Ovary (tissue), 10 donors: Measurements from ENCODE around the gene C11orf16. TPM values are rescaled to one million over a fixed set of nuclear protein-coding genes. Genes with fewer than 3 reads are reported as not detected.
"Not testable (repeated sequence)": the region's sequence is repeated elsewhere in the genome, so short reads cannot be mapped to it uniquely, and the experiment has no call there.

Experiments
- DNase-seq, 5 donors: peaks; one replicate each; pipeline ENCODE4 v3.0.0-alpha.2; 2019 to 2020
- H3K27ac ChIP-seq, 2 donors: fragments of 200-600 bp; one replicate each; pipeline versions ENCODE4 v1.5.1 to v1.8.0; 2019 to 2022
- H3K27me3 ChIP-seq: fragments of 200-600 bp; one replicate; pipeline ENCODE4 v1.8.0; 2022
- H3K36me3 ChIP-seq: fragments of 200-600 bp; sonication (generic); one replicate; pipeline ENCODE4 v1.5.1; 2019
- H3K4me1 ChIP-seq: one replicate; pipeline ENCODE4 v1.8.1; 2013; ENCODE audit warnings: mild to moderate bottlenecking, moderate library complexity; ENCODE audit not compliant: insufficient read depth
- H3K4me3 ChIP-seq: fragments of 200-600 bp; sonication (generic); one replicate; pipeline ENCODE4 v1.5.1; 2017
- H3K9me3 ChIP-seq, 2 donors: fragments of 200-600 bp in 1 of 2; sonication (generic) in 1 of 2; one replicate each; pipeline versions ENCODE4 v1.5.1 to v1.8.1; 2013 to 2019; ENCODE audit warnings: mild to moderate bottlenecking in 1 of 2, moderate library complexity in 1 of 2
- EP300 ChIP-seq: sonication (generic); formaldehyde crosslinking; IDR thresholded peaks from one replicate; pipeline ENCODE4 v1.6.1; 2017; ENCODE audit warnings: antibody characterized with exemption
- POLR2A ChIP-seq: fragments of 450-650 bp; IDR thresholded peaks from one replicate; pipeline ENCODE4 v1.6.1; 2017; ENCODE audit warnings: antibody characterized with exemption, mild to moderate bottlenecking, moderate library complexity
- WGBS, 3 donors: extraction: QIAGEN DNeasy Blood & Tissue Kit in 1 of 3; methylation state at CpG; one replicate each; pipeline versions ENCODE4 v1.1.5 to v1.1.7; 2013 to 2017; 5-methylcytosine and 5-hydroxymethylcytosine counted together
- intact Hi-C, 4 donors: fragments of 100-400 bp; cut with DNase I; formaldehyde crosslinking; loops; one replicate each; pipeline versions ENCODE4 v1.11.0 to v1.15.1; 2022 to 2023
- long read RNA-seq, 3 donors: library from polyadenylated mRNA in 2 of 3; unstranded in 2 of 3; transcript quantifications; one replicate each; pipeline ENCODE4 v2.0.0 and lab custom pipeline, GENCODE V29; 2021 to 2026
- polyA plus RNA-seq, 2 donors: library from polyadenylated mRNA; stranded (reverse); fragments of 200-250 nt in 1 of 2; fragments of 350-450 nt in 1 of 2; fragmentation: Illumina TruSeq in 1 of 2; extraction: RNeasy Lipid Tissue Mini Kit (QIAGEN cat#74804) in 1 of 2; gene quantifications; one replicate each; pipeline ENCODE4 v1.2.3, GENCODE V29; 2013 to 2014
- total RNA-seq, 7 donors: library from RNA; depleted of rRNA in 2 of 7; stranded (reverse); fragments of >200 nt in 2 of 7; fragmentation: NEBNext Ultra II Directional in 3 of 7; extraction: Animal tissue kit (Norgen Biotek cat#: 25700) in 3 of 7; gene quantifications; one replicate each; pipeline versions ENCODE4 v1.1.0 to v1.2.4, GENCODE V29; 2016 to 2023
- TF ChIP-seq, protein P1 (sequence below), 3 donors: fragments of 450-650 bp in 2 of 3; fragments of 200-600 bp in 1 of 3; IDR thresholded peaks; one replicate each; pipeline versions ENCODE4 v1.5.1 to v1.8.0; 2016 to 2022; ENCODE audit warnings: antibody characterized with exemption in 3 of 3, mild to moderate bottlenecking in 1 of 3
- donor health status: DM: no; HTN: no; CAD: no; lungs with moderate emphysema.
- donor health status: DM: no; HTN: no; CAD: no.
- donor health status: Bipolar disorder and iron deficiency.
- donor health status: DM: yes; HTN: yes; CAD: no.
- donor health status: DM: no; HTN: no; CAD: no.
- donor health status: DM: yes; HTN: yes; CAD: no.

The C11orf16 gene, protein sequence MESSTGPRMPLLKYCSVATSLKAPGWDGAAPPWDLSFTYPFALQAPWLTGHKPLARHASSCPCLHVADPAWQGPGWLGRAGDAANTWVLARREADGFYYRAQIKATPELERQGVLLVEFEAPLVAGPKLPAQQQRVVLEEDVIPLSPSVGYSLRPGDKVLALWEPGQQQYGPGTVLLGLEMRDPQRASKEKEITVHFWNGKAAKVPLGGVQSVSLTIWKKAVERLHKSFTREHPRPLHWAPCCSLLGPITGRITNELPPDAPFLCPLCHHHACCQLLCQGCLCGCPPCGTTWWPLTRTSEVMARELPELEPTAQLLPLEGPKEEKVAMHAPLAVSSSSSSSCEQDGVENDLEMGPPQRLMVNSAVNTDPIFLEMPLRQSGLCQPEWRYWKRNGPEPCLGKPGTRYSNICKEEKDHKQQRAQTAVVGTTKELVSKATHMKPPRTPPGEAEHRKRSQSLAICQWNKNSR
- total RNA-seq (1 to 10 TPM in 2 of 7 donors, under 1 TPM in 2, not detected in 3; 0.20 to 3.7 (median 0.96) TPM), polyA plus RNA-seq (not detected)
- long read RNA-seq, donor 1, result 0 reads
- long read RNA-seq, donor 2, result 0 reads
- long read RNA-seq, donor 3, partial matches to known transcripts, result 0 of 1 reads
- long read RNA-seq, donor 3, other reads (novel, unspliced or antisense), result 1 of 1 reads

DNA sequence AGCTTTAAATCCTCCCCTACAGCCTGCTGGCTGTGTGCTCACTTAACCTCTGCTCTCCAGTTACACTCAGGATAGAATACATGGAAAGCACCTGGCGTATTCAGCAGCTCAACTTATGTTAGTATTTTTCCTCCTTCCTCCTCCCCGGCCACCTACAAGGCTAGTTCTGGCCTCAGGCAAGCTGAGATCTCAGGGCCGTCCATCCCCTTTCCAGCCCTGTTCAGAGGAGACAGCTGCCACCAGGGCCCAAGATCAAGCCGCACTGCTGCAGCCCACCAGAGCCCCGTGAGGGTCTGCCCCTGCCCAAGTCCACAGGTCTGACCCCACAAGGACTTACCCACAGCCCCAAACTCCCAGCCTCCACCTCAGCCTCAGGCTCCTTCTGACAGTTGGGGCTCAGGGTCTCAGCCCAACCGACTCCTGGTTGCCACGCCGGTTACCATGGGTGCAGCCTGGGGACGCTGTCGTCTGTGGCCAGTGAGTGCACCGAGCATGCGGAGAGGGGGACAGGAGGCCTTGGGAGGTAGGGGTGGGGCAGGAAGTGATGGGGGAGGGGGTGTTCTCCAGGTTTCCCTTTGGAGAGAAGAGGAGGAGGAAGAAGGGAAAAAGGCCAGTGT, at the start of gene C11orf16:
Gene C11orf16 (minus strand): TSS at position 384 of the 617 bp plus-strand sequence. CDS start 639 bp downstream, outside the sequence.
- TF ChIP-seq EP300 (no peak), POLR2A (no peak)
- TF ChIP-seq, protein P1, sequence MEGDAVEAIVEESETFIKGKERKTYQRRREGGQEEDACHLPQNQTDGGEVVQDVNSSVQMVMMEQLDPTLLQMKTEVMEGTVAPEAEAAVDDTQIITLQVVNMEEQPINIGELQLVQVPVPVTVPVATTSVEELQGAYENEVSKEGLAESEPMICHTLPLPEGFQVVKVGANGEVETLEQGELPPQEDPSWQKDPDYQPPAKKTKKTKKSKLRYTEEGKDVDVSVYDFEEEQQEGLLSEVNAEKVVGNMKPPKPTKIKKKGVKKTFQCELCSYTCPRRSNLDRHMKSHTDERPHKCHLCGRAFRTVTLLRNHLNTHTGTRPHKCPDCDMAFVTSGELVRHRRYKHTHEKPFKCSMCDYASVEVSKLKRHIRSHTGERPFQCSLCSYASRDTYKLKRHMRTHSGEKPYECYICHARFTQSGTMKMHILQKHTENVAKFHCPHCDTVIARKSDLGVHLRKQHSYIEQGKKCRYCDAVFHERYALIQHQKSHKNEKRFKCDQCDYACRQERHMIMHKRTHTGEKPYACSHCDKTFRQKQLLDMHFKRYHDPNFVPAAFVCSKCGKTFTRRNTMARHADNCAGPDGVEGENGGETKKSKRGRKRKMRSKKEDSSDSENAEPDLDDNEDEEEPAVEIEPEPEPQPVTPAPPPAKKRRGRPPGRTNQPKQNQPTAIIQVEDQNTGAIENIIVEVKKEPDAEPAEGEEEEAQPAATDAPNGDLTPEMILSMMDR (IDR thresholded peaks at IDR 0.05), result no peak
- H3K9me3 ChIP-seq, result no peaks in the 10 kb centered on the region
- H3K4me1 ChIP-seq, result no peaks in the 10 kb centered on the region
- no peaks in the 10 kb centered on the region for H3K27me3 ChIP-seq
- DNase-seq, result no peak
- intact Hi-C loops, result no loop called here
- no peak within 1 kb of the TSS for H3K27ac ChIP-seq
- H3K36me3 ChIP-seq, result no peaks in the 10 kb centered on the region
- WGBS, 3 donors, result 78 to 82% (median 78%) methylated on average over 12 of the region's 12 CpGs
- no peak within 1 kb of the TSS for H3K4me3 ChIP-seq

DNA sequence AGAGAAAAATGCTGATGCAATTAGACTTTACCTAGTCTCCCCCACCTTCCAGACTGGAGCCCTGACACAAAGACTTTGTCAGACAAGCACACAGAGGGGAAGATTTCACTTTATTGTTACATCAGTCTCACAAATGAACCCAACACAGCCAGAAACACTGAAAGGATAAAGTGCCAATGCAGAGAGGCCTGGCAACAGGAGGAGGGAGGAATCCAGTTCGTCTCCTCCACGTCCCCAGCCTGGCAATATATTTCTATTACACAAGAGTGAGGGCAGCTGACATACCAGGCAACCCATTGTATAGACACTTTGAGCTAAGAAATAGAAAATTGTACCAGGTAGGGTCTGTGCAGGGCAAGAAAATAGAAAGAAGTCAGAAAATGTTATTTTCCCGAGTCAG, 47.7 kb upstream of the C11orf16 start:
- no peaks in the 10 kb centered on the region for H3K9me3 ChIP-seq
- H3K27me3 ChIP-seq, result no peaks in the 10 kb centered on the region
- intact Hi-C loops, result no loop called here
- WGBS, 3 donors, result 76 to 80% (median 77%) methylated on average over 3 of the region's 3 CpGs
- H3K4me1 ChIP-seq, result no peaks in the 10 kb centered on the region
- no peak overlapping the region for H3K27ac ChIP-seq
- H3K36me3 ChIP-seq, result no peaks in the 10 kb centered on the region
- no peak for DNase-seq
- no peak for TF ChIP-seq EP300
- TF ChIP-seq, protein P1 (IDR thresholded peaks at IDR 0.05), result no peak
- no peak for TF ChIP-seq POLR2A
- H3K4me3 ChIP-seq, result no peak overlapping the region

GRCh38 chr11:8979365-8979764, 46.6 kb upstream of the C11orf16 start:
- H3K4me1 ChIP-seq, H3K9me3 ChIP-seq, H3K36me3 ChIP-seq, H3K4me3 ChIP-seq, intact Hi-C loops, DNase-seq, H3K27me3 ChIP-seq, H3K27ac ChIP-seq: not testable (repeated sequence)
- WGBS, 3 donors, result 89 to 93% (median 90%) methylated on average over 4 to 5 of the region's 7 CpGs

- H3K36me3 ChIP-seq, result no peaks in the 10 kb centered on the region
- no peaks in the 10 kb centered on the region for H3K9me3 ChIP-seq
- H3K27ac ChIP-seq, result no peak overlapping the region
- no peaks in the 10 kb centered on the region for H3K27me3 ChIP-seq
- no peak for DNase-seq
- no peak for TF ChIP-seq EP300
- TF ChIP-seq, protein P1 (IDR thresholded peaks at IDR 0.05), result no peak
- TF ChIP-seq POLR2A, result no peak
- H3K4me1 ChIP-seq, result no peaks in the 10 kb centered on the region
- WGBS, 3 donors, result 61 to 79% (median 71%) methylated on average over 3 of the region's 3 CpGs
- no peak overlapping the region for H3K4me3 ChIP-seq
- intact Hi-C loops, result loop anchor here in 1 of 4 donors (5.0 kb wide), 1 partner anchor 164 kb away; no protein-coding TSS in a partner anchor
These were observed 40.4 kb upstream of the C11orf16 start for GRCh38 chr11:8973121-8973520.
